Glomerular visceral epithelial cell (primary cell): ENCODE measurements around the gene PHF12.

ENCODE experiments used
- DNase-seq: peaks from one replicate; pipeline ENCODE4 v3.0.0-alpha.2; 2016; ENCODE audit errors: extremely low spot score

Gene PHF12

DNA sequence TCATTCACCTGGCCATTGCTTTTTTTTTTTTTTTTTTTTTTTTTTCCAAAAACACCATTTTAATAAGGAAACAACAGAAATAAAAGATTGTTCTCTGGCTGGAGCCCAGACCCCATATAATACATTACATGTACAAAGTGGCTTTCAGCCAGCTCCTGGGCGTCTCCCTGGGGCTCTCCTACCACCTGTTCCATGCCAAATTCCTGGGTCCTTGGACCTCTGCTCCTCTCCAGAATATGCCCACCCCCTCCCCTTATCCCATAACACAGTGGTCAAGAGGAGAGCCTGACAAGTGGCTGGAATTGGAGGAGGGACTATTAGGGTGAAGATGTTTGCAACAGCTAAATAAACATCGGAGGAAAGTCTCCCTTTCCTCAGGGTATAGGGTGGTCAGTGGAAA lies 3.6 kb upstream of the PHF12 start:
- DNase-seq = no peak

DNA sequence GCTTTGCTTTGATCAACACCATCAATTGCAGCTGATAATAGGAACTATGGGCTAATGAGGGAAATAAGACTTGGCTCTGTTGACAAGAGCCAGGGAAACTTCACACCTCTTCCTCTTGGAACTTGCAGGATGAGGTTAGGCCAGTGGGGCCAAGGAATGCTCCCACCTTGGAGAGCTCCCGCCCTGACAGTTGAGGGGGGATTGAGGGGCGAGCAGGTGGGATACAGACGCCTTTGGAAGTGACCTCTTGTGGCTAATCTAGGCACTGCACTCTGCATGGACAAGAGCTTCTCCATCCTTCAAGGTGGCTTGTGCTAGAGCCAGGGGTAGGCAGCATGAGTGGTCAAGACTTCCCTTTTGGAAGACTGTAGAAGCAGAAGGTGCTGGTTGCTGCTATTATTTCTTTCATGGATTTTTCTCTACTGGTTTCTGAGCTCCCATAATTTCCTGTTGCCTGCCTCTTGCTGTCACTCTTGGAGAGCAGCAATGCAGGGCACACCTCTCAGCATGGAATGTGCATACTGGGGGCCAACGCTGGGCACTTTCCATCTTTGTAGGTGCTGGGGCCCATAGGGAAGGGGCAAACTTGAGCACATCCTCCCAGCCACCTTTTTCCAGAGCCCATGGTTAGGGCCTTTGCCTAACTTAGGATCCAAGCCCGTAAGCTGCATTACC lies 2.3 kb upstream of the PHF12 start:
- peak; percentile 46 for DNase-seq

DNA sequence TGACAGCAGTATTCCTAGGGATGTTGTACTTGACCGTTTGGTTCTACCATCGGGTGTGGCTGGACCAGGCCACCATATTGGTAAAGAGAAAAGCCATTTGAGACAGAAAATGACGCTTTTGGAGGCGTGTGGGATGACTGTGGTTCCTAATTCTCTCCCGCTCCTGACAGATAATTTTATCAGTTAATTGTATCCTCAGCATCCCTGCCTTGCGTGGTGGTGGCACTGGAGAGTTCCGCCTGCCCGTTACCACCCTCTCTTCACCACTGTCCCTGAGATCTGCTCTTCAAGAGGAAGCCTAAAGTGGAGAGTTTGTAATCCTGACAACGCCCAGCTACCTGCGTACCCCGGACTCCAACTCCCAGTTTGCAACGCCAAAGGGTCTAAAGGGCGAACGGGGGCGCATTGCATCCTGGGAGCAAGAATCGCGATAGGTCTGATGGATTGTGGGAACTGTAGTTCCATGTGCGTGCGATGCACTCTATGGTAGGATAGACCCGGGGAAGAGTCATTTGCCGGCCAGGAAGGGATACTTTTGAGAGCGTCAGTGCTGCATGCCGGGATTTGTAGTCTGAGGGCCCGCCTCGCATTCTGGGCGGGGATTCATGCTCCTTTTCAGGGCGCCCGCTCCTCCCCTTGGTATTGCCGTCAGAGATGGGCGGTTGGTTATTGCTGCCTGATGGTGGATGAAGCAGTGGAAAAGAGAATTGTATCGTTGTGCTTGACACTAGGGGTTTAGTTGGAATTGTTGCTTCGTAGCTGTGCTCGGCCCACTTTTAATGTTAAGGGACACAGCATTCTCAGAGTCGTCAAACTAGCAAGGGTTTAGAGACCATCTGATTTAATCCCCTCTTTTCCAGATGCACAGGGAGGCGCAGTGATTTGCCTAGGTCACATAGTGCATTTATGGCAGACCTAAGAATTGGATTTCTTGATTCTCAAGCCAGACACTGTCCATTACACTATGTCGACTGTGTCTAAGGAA lies 965 bp upstream of the PHF12 start:
- peak; percentile 99 for DNase-seq

DNA sequence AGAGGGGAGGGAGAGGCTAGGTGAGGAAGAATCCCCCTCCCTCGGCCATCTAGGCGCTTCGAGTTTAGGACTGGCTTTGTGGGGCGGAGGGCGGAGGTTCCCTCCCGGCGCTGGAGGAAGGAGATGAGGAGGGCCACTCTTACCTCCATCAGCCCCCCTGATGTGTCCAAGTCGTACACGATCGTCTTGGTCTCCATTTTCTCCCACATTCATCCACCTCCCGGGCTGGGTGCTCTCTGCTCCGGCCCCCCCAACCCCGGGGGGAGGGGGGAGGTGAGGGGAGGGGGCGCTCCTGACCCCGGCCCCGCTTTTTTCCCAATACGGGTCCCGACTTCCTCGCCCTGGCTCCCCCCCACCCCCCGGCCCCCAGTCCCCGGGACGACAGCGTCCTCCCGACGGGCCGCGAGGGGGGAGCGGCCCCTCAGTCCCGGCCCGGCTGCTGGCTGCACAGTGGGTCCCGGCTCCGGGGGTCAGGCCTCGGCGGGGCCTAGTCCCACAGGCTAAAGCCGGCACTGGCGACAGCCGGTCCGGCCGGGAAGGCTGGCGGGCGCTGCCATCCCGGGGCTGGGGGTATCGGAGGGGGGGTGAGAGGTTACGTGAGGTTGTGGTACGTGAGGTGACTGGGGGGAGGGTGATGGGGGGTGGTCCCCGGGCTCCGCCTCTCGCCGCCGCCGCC lies 428 bp downstream of the PHF12 start:
- DNase-seq = no peak

DNA sequence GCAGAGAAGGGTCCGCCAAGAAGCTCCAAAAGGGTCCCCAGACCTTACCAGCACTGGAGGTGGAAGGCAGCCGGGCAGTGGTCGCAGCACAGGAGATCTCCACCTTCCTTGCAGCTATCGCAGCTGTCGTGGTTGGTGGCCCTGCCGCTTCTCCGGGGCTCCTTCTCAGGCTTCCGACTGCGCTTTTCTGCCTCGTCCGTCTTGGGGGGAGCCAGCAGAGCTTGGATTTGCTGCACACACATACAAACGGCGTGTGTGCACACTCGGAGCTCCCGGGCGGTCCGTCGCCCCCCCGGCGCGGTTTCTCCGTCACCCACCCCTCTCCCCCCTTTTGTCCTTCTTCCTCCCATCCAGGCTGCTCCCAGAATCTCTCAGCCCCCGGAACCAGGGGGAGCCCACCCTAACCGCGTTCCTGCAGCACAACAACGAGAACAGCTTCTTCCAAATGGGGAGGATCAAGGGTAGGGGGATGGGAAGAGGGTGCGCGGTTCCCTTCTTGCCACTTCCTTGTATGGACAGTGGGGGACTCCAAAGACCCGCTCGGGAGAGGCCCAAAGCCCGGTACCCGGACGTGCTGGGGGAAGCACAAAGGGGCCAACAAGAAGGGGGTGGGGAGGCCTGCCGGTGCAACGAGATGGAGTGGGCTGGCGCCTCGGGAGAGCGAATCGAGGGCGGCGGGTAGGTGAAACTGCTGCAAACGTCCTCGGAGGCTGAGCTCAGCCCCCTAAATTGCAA lies 1.1 kb downstream of the PHF12 start:
- peak; percentile 44 for DNase-seq

DNA sequence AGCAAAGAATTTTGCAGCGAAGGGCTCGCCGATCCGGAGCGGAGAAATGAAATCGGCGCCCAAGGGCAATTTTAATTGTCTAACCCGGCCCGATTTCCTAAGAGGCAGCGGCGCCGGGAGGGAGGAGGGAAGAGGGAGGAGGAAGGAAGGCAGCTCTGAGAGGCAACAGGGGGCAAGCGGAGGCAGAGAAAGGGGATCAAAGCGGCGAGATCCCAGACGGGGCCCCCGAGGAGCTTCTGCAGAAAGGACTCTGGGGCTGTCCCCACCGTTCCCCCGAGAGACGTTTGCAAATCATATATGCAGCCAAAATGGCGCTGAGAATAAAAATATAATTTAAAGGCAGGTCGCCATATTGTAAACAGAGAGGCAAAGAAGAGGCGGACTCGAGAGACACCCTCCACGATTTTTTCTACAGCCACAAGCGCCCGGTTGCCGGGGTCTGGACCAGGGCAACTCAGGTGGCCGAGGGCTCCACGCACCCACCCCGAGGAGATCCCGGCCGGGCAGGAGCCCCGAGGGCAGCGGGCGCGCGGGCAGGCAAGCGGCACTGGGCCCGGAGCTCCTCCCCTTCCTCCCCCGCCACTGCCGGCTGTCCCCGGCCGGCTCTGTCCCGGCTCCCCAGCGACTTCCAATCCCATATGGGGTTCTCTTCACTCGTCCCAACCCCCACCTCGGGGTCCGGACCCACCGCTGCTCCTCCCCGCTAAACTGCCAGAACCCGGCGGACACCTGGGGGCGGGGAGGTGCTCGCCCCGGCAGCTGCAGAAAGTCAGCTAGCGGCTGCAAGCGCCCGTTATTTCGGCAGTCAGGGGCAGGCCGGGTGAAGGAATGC lies 1.9 kb downstream of the PHF12 start:
- peak; percentile 33 for DNase-seq

DNA sequence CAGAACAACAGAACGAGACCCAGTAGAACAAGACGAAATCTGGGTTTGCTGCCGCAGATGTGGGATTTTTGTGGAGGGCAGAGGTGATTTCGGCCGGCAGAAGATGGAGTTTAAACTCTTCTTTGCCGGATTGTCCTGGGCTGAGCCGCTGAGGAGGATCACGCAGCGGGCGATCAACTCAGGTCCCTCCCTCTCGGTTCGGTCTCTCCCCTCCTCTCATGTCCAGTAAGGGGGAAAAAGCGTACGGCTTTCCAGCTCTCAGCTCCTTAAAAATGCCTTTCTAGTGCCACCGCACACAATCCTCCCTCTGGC lies 2.5 kb downstream of the PHF12 start:
- no peak for DNase-seq

DNA sequence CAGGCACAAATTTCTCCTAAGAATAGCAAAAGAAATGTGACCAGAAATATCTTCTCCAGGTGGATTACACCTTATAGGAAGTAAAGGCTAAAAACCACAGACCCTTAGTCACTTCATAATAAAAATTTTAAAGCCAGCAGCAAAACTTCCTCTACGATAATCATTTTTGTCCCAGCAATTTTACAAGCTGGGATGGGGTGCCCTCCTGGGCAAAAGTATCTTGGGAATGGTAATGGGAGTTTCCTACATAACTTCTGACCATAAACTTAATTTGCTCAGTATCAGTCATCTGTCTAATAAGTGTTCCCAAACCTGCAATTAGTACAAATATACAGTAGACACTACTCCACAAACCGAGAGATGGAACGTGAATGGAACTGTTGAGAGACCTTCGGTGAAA lies 3.0 kb downstream of the PHF12 start:
- DNase-seq = no peak

DNA sequence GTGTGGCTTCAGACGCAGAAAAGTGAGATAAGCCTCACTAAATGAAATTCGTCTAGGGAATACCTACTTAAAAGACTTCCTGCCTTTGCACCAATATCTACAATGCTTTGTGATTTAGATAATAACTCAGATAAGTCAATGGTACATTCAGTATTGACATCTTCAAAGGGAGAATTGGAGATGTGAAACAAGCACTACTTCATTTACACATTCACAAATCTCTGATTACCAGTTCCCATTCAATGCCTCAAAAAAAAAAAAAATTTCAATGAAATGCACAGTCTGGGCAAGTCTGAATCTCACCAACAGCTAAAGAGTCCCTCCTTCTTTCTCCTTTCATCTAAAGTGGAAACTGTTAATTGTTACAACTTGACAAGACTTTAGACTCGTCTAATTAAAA lies 3.7 kb downstream of the PHF12 start:
- DNase-seq = no peak

DNA sequence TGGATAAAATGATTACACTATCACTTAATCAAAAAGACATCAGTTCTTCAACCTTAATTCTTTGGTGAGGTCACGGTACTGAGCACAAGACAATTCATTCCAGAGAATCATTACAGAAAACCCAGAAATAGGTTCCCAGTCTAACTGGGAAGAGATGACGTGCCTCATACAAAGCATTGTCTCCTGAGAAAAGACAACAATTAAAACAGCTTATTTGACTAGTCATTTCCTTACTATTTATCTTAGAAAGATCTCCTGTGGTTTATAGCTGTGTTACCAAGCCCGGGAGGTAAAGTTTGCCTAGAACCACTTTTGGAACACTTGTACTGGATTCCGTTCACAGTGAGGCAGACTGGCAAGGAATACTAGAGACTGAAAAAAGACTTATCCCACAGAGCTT lies 5.1 kb downstream of the PHF12 start:
- peak; percentile 24 for DNase-seq

DNA sequence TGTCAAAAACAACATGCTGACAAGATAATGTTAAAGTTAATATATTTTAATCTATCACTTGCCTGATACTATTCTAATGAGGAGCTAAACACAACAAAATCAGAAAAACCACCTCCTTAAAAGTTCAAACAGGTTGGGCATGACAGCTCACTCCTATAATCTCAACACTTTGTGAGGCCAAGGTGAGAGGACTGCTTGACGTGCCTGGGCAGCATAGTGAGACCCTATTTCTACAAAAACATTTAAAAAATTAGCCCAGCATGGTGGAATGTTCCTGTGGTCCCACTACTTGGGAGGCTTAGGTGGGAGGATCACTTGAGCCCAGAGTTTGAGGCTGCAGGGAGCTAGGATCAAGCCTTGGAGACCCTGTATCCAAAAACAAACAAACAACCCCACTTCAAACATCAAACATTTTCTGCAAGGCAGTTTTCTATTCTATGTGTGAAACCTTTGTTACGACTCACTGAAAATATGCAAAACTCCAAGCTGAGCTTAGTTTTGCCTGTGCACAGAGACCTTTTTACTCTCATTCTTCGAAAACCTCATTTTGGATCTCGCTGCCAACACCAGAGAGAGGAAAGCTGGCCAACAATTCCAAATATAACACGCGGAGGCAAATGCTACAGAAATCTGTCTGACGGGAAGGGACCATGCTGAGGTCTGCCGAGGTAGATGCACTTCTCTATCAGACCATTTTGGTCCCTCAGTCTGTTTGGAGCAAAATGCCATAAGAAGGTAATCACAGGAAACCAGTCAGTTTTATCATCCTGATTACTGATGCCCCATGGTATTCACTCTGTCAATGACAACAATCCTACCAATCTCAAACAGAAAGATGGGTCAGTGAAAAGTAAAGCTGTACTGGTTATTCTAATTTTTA lies 6.2 kb downstream of the PHF12 start:
- DNase-seq = no peak

DNA sequence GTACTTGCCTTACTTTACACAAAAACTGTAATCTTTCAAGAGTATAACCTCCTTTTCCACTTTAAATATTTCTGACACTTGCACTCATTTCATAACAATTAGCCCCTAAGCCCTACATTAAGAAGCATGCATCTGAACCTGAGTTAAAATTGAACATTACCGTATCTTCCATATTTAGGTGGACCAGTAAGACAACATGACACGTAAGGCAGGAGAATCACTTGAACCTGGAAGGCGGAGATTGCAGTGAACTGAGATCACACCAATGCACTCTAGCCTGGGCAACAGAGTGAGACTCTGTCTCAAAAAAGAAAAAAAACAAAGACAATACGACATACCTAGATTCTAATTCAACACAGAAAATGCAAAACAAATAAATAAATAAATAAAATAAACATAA lies 7.0 kb downstream of the PHF12 start:
- DNase-seq = no peak

DNA sequence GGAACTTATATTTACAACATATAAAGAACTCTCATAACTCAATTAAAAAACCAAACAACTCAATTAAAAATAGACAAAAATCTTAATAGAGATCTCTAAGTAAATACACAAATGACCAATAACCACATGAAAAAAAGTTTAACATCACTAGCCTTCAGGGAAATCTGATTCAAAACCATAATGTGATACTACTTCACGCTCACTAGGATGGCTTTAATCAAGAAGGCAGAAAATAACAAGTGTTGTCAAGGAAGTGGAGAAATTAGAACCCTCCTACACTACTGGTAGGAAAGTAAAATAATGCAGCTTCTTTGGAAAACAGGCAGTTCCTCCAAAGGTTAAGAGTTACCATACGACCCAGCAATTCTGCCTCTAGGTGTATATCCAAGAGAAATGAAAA lies 8.4 kb downstream of the PHF12 start:
- DNase-seq = no peak

DNA sequence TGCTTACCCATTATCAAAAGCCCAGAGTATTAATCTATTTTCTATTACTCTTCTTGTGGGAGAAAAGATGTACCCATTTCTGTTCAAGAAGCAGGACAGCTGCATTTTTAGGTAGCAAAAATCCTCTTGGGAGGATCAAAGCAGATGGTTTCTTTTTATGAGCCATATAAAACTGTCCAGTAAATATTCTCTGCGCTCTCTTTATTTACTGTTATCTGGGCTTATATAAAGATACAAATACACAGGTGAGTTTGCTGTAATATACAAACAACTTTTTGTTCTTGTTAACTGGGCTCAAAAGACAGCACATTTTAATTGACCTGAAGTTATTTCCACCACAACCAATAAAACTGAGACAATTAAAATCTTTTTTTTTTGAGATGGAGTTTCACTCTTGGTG lies 10.1 kb downstream of the PHF12 start:
- no peak for DNase-seq

DNA sequence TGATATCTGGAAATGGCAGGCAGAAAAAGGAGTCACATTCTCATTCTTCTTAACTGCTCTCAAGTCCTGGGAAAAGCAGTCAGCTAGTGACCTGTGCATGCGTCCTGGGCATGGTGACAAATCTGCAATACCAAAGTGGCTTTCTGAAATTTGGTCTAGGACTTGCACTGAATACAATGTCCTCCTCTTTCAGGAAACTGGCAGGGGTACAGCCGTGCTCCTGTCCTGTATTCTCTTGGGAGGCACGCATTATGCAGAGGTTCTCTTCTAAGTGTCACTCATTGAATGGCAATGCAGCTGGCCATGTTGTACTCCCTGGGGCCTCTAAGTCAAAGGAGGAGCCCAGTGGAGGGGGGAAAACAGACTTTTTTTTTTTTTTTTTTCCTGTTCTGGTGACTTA lies 10.6 kb downstream of the PHF12 start:
- DNase-seq = no peak

DNA sequence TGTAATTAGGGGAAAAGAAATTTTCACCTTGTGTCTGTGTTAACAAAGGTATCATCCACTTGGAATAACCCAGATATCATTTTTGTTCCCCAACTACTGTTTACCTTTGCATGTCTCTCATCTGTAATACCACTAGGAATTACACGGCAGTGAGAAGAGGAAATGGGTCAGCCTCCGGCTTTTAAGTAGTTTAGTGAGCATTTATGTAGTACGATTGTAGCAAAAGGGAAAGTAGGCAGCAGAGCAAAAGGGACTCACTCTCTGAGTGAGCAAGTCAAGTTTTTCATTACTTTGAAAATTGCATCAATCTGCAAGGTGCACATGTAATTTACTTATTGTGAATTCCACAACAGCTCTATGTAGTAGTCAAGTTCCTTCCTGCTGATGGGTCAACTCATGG lies 11.2 kb downstream of the PHF12 start:
- DNase-seq = no peak

DNA sequence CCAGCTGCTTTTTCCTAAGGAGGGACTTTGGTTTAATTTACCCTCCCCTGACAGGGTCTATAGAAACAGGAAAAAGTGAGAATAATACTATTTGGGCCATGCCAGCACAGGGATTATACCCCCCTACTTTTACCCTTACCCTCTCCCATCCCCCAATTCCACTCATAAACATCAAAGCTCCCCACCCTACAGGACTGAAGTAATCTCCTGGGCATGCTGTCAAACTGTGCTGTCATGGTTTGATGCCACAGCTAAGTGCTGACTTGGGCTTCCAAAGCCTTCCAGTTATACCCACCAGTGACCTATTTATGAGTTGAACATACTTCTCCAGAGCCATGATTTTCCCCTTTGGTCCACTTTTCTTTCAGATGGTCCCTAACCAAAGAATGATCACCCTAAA lies 12.8 kb downstream of the PHF12 start:
- DNase-seq = no peak

DNA sequence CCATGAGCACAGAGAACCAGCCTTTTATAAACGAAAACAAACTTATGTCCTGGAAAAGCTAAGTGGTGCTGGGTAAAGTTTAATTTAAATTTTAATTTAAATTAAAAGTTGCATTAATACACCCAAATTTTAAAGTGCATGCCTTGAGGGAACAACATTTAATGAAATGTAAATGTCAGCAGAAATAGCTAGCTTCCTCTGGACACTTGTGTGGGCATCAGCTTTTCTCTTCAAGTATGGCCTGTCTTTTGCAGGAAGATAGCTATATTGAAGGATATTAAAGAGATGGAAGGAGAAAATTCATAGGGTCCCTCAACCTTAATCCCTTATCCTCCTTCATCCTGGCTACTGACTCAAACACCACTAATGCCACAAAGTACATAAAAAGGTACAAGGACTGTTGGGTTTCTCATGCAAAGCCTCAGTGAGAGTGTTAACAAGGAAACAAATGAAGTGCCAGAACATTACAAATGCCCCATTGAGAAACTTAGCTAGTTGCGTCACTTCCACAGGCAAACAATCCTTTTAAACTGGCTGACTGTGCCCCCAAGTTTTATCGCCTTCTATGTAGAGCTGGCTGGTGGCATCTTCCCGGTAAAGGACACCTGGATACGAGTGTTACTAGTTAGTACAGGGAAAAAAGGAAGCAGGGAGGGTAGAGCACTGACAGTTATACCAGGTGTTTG lies 14.1 kb downstream of the PHF12 start:
- no peak for DNase-seq

DNA sequence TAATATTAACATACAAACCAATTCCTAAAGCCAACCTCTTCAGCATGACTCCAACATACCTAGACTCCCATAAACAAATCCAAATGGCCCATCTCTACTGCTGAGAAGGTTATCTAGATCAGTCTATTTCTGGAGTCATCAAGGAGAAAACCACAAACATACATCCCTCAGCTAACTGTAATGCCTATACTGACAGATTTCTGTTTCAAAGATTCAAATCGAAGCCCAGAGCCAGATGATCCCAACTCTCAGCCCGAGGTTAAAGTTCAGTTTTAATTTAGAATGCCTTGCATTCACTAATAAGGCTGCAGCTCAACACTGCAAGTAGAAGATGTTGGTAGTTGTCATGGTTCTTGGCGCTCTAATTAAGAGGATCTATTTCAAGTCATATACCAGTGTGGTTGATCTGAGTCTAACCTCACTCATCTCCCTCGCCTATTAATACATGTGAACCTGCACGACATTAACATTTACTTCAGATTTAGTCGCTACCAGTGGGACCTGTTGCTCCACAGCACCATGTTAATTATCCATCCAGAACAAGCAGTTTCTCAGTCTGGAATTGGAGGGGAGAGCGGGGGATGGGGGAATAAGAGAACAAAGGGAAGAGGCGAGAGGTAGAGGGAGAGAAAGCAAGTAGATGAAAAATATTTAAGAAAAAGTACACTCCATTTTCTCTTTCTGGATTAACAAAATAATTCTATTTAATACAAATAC lies 15.4 kb downstream of the PHF12 start:
- no peak for DNase-seq
